LNCAP (cell line): Measurements from ENCODE around the gene KCNA10.

ENCODE experiments used
- CTCF ChIP-seq: fragments of 450-650 bp; IDR thresholded peaks from 2 replicates; pipeline ENCODE4 v1.5.1; 2017; ENCODE audit warnings: mild to moderate bottlenecking

The KCNA10 gene

GRCh38 chr1:110533230-110533629 is 14.3 kb upstream of the KCNA10 start:
- TF ChIP-seq CTCF = no peak

GRCh38 chr1:110529011-110529410 is 10.0 kb upstream of the KCNA10 start:
- TF ChIP-seq CTCF = no peak

- no peak for TF ChIP-seq CTCF
Observed at GRCh38 chr1:110526201-110526780, 7.3 kb upstream of the KCNA10 start.

GRCh38 chr1:110525249-110525595 is 6.2 kb upstream of the KCNA10 start:
- TF ChIP-seq CTCF = no peak

- peak; percentile 82 for TF ChIP-seq CTCF
Observed at GRCh38 chr1:110524311-110525248, 5.6 kb upstream of the KCNA10 start.

- TF ChIP-seq CTCF = no peak
Observed at GRCh38 chr1:110523011-110523410, 4.0 kb upstream of the KCNA10 start.

GRCh38 chr1:110522560-110522959 is 3.6 kb upstream of the KCNA10 start:
- TF ChIP-seq CTCF = no peak
